CD4-positive, alpha-beta T cell (primary cell): ENCODE measurements around the gene ADGRD1. TPM values are rescaled to one million over a fixed set of nuclear protein-coding genes. Genes with fewer than 3 reads are reported as not detected.

Experiments used
- ATAC-seq: fragments of 200-7000 bp; cut with Tn5 transposase; one replicate; pipeline ENCODE4 v1.10.0; 2022; ENCODE audit warnings: mild to moderate bottlenecking; ENCODE audit not compliant: poor library complexity
- CTCF ChIA-PET: fragments of 350-600 bp; sonication (Branson Sonifier 250); formaldehyde crosslinking; loops from one replicate; lab custom pipeline; 2021; ENCODE audit warnings: antibody characterized with exemption, inconsistent platforms; lab: Charles Lee
- POLR2A ChIA-PET: fragments of 350-600 bp; sonication (Branson Sonifier 250); formaldehyde crosslinking; loops from one replicate; lab custom pipeline; 2021; ENCODE audit warnings: antibody characterized with exemption, inconsistent platforms; lab: Charles Lee
- DNase-seq, 14 experiments: peaks; one replicate each; pipeline ENCODE4 v3.0.0-alpha.2; 2013 to 2020; ENCODE audit warnings: mixed read lengths in 2 of 14
- H3K27ac ChIP-seq, 2 donors: one replicate each; pipeline versions ENCODE4 v1.5.1 to v1.7.0; 2013; ENCODE audit warnings: low read length in 2 of 2, low read depth in 1 of 2, mild to moderate bottlenecking in 1 of 2
- H3K27me3 ChIP-seq, 2 experiments: 1 replicate in 1 of 2; 2 replicates in 1 of 2; pipeline versions ENCODE4 v1.6.1 to v1.7.0; 2013; ENCODE audit warnings: low read length in 2 of 2, control low read depth in 1 of 2, mild to moderate bottlenecking in 1 of 2, moderate library complexity in 1 of 2; ENCODE audit not compliant: insufficient read depth in 2 of 2, control insufficient read depth in 1 of 2
- H3K36me3 ChIP-seq: one replicate; pipeline ENCODE4 v1.6.1; 2013; ENCODE audit warnings: low read length, control low read depth; ENCODE audit not compliant: insufficient read depth
- H3K4me1 ChIP-seq: one replicate; pipeline ENCODE4 v1.6.1; 2013; ENCODE audit warnings: low read length, control low read depth; ENCODE audit not compliant: insufficient read depth
- H3K4me3 ChIP-seq: one replicate; pipeline ENCODE4 v1.5.1; 2013; ENCODE audit warnings: mild to moderate bottlenecking, low read length, moderate library complexity
- H3K9me3 ChIP-seq, 2 experiments: 1 replicate in 1 of 2; 2 replicates in 1 of 2; pipeline versions ENCODE4 v1.6.1 to v1.7.0; 2013; ENCODE audit warnings: low read length in 2 of 2, mild to moderate bottlenecking in 2 of 2, control low read depth in 1 of 2, moderate library complexity in 1 of 2; ENCODE audit not compliant: control insufficient read depth in 1 of 2, insufficient read depth in 1 of 2
- H3K27ac Mint-ChIP-seq: one replicate; pipeline ENCODE4 v1.8.0; 2020; ENCODE audit warnings: mixed read lengths
- H3K27me3 Mint-ChIP-seq: one replicate; pipeline ENCODE4 v1.8.0; 2021; ENCODE audit warnings: mixed read lengths
- H3K36me3 Mint-ChIP-seq: one replicate; pipeline ENCODE4 v1.8.0; 2021; ENCODE audit warnings: low read depth, mixed read lengths
- H3K4me1 Mint-ChIP-seq: one replicate; pipeline ENCODE4 v1.8.0; 2021; ENCODE audit warnings: low read depth, mixed read lengths
- H3K4me3 Mint-ChIP-seq: one replicate; pipeline ENCODE4 v1.8.0; 2020; ENCODE audit warnings: mild to moderate bottlenecking, mixed read lengths
- H3K9me3 Mint-ChIP-seq: one replicate; pipeline ENCODE4 v1.8.0; 2020; ENCODE audit warnings: mixed read lengths
- CTCF ChIP-seq: fragments of 200-600 bp; IDR thresholded peaks from one replicate; pipeline ENCODE4 v1.8.0; 2022; ENCODE audit warnings: antibody characterized with exemption, mild to moderate bottlenecking
- intact Hi-C, 2 experiments: fragments of 100-400 bp; cut with DNase I in 1 of 2; cut with micrococcal nuclease in 1 of 2; formaldehyde crosslinking; loops; one replicate each; pipeline versions ENCODE4 v1.15.1 to v1.9.0; 2023 to 2025; cut with DNase I, micrococcal nuclease
- total RNA-seq, 174 experiments: library from RNA in 2 of 174; stranded (reverse) in 2 of 174; gene quantifications; one replicate each; pipeline ENCODE4 v1.2.3 and lab custom pipeline; 2021 to 2026

ADGRD1 gene
- total RNA-seq, 2 experiments from 2014 or later, result 0.22 TPM; not detected in 1

GRCh38 chr12:131153956-131154355 is 200.2 kb downstream of the ADGRD1 start:
- H3K36me3 ChIP-seq, result no peaks in the 10 kb centered on the region
- H3K4me1 ChIP-seq, result no peaks in the 10 kb centered on the region
- DNase-seq (no peak), ATAC-seq (no peak)
- Mint-ChIP-seq H3K4me1 (no peaks in the 10 kb centered on the region), H3K4me3 (no peak overlapping the region), H3K27me3 (peaks cover 40% of the 10 kb centered on the region), H3K27ac (no peak overlapping the region), H3K36me3 (no peaks in the 10 kb centered on the region), H3K9me3 (no peaks in the 10 kb centered on the region)
- H3K4me3 ChIP-seq, result no peak overlapping the region
- ChIA-PET POLR2A (no interaction called here), CTCF (no interaction called here)
- no peak overlapping the region for H3K27ac ChIP-seq
- H3K27me3 ChIP-seq, result peaks cover 0 to 3% of the 10 kb centered on the region in 2 experiments
- intact Hi-C loops, result no loop called here
- H3K9me3 ChIP-seq, result no peaks in the 10 kb centered on the region
- TF ChIP-seq CTCF, result no peak

GRCh38 chr12:131155131-131155530 is 201.4 kb downstream of the ADGRD1 start:
- H3K27ac ChIP-seq, result no peak overlapping the region

GRCh38 chr12:131157743-131158142 is 204.0 kb downstream of the ADGRD1 start:
- H3K27ac ChIP-seq, result no peak overlapping the region
- Mint-ChIP-seq H3K27me3 (peaks cover 27% of the 10 kb centered on the region), H3K4me1 (no peaks in the 10 kb centered on the region), H3K36me3 (no peaks in the 10 kb centered on the region), H3K9me3 (no peaks in the 10 kb centered on the region), H3K27ac (no peak overlapping the region), H3K4me3 (no peak overlapping the region)
- H3K36me3 ChIP-seq, result no peaks in the 10 kb centered on the region
- H3K27me3 ChIP-seq, result peaks cover 0 to 3% of the 10 kb centered on the region in 2 experiments
- intact Hi-C loops, result no loop called here
- H3K4me1 ChIP-seq, result no peaks in the 10 kb centered on the region
- POLR2A ChIA-PET, result no interaction called here
- CTCF ChIA-PET, result no interaction called here
- H3K4me3 ChIP-seq, result no peak overlapping the region
- TF ChIP-seq CTCF, result no peak
- no peaks in the 10 kb centered on the region for H3K9me3 ChIP-seq
- ATAC-seq, result no peak
- DNase-seq, result no peak

More at GRCh38 chr12:131155131-131155530, 201.4 kb downstream of the ADGRD1 start:
- no peak overlapping the region for H3K4me3 Mint-ChIP-seq
- Histone ChIP-seq H3K4me3 (no peak overlapping the region), H3K9me3 (no peaks in the 10 kb centered on the region), H3K36me3 (no peaks in the 10 kb centered on the region), H3K27me3 (peaks cover 0 to 3% of the 10 kb centered on the region in 2 experiments), H3K4me1 (no peaks in the 10 kb centered on the region)
- H3K9me3 Mint-ChIP-seq, result no peaks in the 10 kb centered on the region
- CTCF ChIA-PET, result no interaction called here
- no peaks in the 10 kb centered on the region for H3K36me3 Mint-ChIP-seq
- H3K27ac Mint-ChIP-seq, result no peak overlapping the region
- no peak for ATAC-seq
- intact Hi-C loops, result no loop called here
- H3K27me3 Mint-ChIP-seq, result peaks cover 40% of the 10 kb centered on the region
- POLR2A ChIA-PET, result no interaction called here
- no peaks in the 10 kb centered on the region for H3K4me1 Mint-ChIP-seq
- no peak for TF ChIP-seq CTCF
- DNase-seq, result no peak
